ENCODE results near the gene PRRC2B.

- TF ChIP-seq YY1 (IDR thresholded peaks at IDR 0.05; ENCODE audit: insufficient read depth, insufficient read length) (no peak), SUZ12 (IDR thresholded peaks at IDR 0.05; ENCODE audit: extremely low read depth, insufficient read depth, insufficient read length) (no peak), ZNF274 (IDR thresholded peaks at IDR 0.05; ENCODE audit: low read depth, low read length) (no peak)
Observed at GRCh38 chr9:131467214-131467935, 73.5 kb downstream of the PRRC2B start.
